ENCODE data around the gene SLC16A3. TPM values are rescaled to one million over a fixed set of nuclear protein-coding genes. Genes with fewer than 3 reads are reported as not detected.
"Not testable (repeated sequence)": the region's sequence is repeated elsewhere in the genome, so short reads cannot be mapped to it uniquely, and the experiment has no call there.

Gene SLC16A3
- total RNA-seq, result 100 to 1,000 TPM; 257 to 264 TPM

DNA sequence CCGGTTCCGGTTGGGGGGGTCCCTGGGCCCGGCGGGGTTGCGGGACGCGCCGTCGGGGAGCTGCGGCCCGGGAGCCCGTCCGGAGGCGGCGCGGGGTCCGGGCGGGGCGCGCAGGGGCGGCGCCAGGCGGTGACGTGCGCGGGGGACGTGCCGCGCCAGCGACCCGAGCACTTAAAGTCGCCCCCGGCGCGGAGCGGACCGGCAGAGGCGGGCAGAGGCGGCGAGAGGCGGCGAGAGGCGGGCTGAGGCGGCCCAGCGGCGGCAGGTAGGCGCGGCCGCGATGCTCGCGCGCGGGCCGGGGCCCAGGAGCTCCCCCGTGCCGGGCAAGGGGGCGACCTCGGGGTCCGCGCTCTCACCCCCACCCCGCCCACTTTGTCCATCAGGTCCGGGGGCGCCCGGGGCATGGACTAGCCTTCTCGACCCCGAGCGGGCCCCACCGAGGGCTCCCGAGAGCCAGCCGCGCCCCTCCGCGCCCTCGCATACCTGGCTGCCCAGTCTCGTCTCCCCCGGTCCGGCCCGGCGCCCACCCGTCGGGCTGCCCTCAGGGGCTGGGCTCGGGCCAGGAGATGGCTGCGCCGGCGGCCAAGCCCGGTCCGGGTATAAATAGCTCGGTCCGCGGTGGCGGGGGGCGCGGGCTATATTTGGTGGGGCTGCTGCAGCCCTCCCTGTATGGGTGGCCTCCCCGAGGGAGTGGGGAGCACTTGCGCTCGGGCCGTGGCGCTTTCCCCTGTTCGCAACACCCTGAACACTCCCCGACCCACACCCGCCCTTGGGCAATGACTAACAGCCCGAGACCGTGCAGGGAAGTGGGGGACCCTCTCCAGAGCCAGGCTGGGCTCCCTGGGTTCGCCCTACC lies at the start of gene SLC16A3:
SLC16A3 (plus strand) TSS at position 201 of the 856 bp plus-strand sequence. CDS start 6,967 bp downstream, outside the sequence.
- H3K4me1 Mint-ChIP-seq (ENCODE audit: low read depth), result peaks cover 20% of the 10 kb centered on the region
- POLR2A ChIA-PET, result interaction anchor here (0.7 to 1.8 kb wide), 16 partner anchors 9 to 199 kb away, joined by 3 to 7 read pairs (median 4); partner anchors contain the start of genes CD7, CSNK1D and DCXR
- H3K9me3 Mint-ChIP-seq (ENCODE audit: insufficient read depth), result no peaks in the 10 kb centered on the region
- CTCF ChIA-PET, result interaction anchor here (1.9 kb wide), 1 partner anchor 23 kb away, joined by 7 read pairs; no protein-coding TSS in a partner anchor
- peak within 1 kb of the TSS; percentile 92 for H3K27ac Mint-ChIP-seq
- peaks cover 14% of the 10 kb centered on the region for H3K36me3 Mint-ChIP-seq (ENCODE audit: low read depth)
- peak within 1 kb of the TSS; percentile 95 for H3K4me3 Mint-ChIP-seq
- ATAC-seq (peak; percentile 56), DNase-seq (peak; percentile 80)
- no peaks in the 10 kb centered on the region for H3K27me3 Mint-ChIP-seq (ENCODE audit: low read depth)

- Mint-ChIP-seq H3K4me3 (no peak overlapping the region), H3K27ac (no peak overlapping the region), H3K9me3 (ENCODE audit: insufficient read depth) (no peaks in the 10 kb centered on the region), H3K4me1 (ENCODE audit: low read depth) (no peaks in the 10 kb centered on the region), H3K27me3 (ENCODE audit: low read depth) (no peaks in the 10 kb centered on the region), H3K36me3 (ENCODE audit: low read depth) (peaks cover 13% of the 10 kb centered on the region)
- ATAC-seq, result no peak
- DNase-seq, result no peak
- CTCF ChIA-PET, result interaction anchor here (1.3 to 1.5 kb wide), 2 partner anchors 24 to 27 kb away, joined by 3 read pairs; no protein-coding TSS in a partner anchor
- POLR2A ChIA-PET, result no interaction called here
These were observed 49.4 kb upstream of the SLC16A3 start for GRCh38 chr17:82179412-82179811.

GRCh38 chr17:82179946-82180475 lies 48.8 kb upstream of the SLC16A3 start:
- no peak overlapping the region for H3K27ac Mint-ChIP-seq
- H3K36me3 Mint-ChIP-seq (ENCODE audit: low read depth), result peaks cover 8% of the 10 kb centered on the region
- ATAC-seq (no peak), DNase-seq (no peak)
- no peaks in the 10 kb centered on the region for H3K27me3 Mint-ChIP-seq (ENCODE audit: low read depth)
- POLR2A ChIA-PET, result interaction anchor here (0.7 kb wide), 1 partner anchor 149 kb away, joined by 3 read pairs; the partner anchor contains the start of gene RAC3
- no peak overlapping the region for H3K4me3 Mint-ChIP-seq
- no peaks in the 10 kb centered on the region for H3K4me1 Mint-ChIP-seq (ENCODE audit: low read depth)
- CTCF ChIA-PET, result interaction anchor here (1.5 kb wide), 1 partner anchor 26 kb away, joined by 3 read pairs; no protein-coding TSS in a partner anchor
- H3K9me3 Mint-ChIP-seq (ENCODE audit: insufficient read depth), result no peaks in the 10 kb centered on the region

- ChIA-PET CTCF (interaction anchor here (1.3 kb wide), 1 partner anchor 55 kb away, joined by 3 read pairs; no protein-coding TSS in a partner anchor), POLR2A (interaction anchor here (0.6 to 1.1 kb wide), 2 partner anchors 12 to 20 kb away, joined by 3 read pairs; no protein-coding TSS in a partner anchor)
- no peaks in the 10 kb centered on the region for H3K9me3 Mint-ChIP-seq (ENCODE audit: insufficient read depth)
- ATAC-seq (no peak), DNase-seq (no peak)
- no peaks in the 10 kb centered on the region for H3K4me1 Mint-ChIP-seq (ENCODE audit: low read depth)
- H3K27ac Mint-ChIP-seq, result no peak overlapping the region
- no peak overlapping the region for H3K4me3 Mint-ChIP-seq
- no peaks in the 10 kb centered on the region for H3K27me3 Mint-ChIP-seq (ENCODE audit: low read depth)
- peaks cover 10% of the 10 kb centered on the region for H3K36me3 Mint-ChIP-seq (ENCODE audit: low read depth)
These were observed 47.9 kb upstream of the SLC16A3 start for GRCh38 chr17:82180776-82181528.

GRCh38 chr17:82184761-82185160 lies 44.1 kb upstream of the SLC16A3 start:
- H3K4me3 Mint-ChIP-seq, result no peak overlapping the region
- H3K4me1 Mint-ChIP-seq (ENCODE audit: low read depth), result no peaks in the 10 kb centered on the region
- CTCF ChIA-PET, result no interaction called here
- DNase-seq, result no peak
- H3K27ac Mint-ChIP-seq, result no peak overlapping the region
- POLR2A ChIA-PET, result no interaction called here
- H3K36me3 Mint-ChIP-seq (ENCODE audit: low read depth), result peaks cover 9% of the 10 kb centered on the region
- ATAC-seq, result no peak
- no peaks in the 10 kb centered on the region for H3K27me3 Mint-ChIP-seq (ENCODE audit: low read depth)
- H3K9me3 Mint-ChIP-seq (ENCODE audit: insufficient read depth), result no peaks in the 10 kb centered on the region

DNA sequence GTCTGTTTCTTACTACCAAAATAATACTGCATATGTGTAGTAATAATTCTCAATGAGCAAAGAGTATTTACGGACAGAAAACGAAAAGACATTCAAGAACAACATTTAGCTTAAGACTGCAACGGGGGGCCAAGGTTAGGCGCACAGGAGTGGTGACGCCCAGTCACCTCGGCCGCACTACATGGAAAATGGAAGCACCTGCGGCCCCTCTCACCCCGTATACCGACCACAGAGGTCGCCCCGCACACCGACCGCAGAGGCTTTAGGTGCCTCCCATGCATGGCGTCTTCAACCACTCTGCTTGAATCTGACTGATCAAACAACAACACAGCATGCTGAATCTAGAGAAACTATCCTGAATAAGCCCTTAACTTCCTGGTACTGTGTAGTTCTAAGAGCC lies 42.6 kb upstream of the SLC16A3 start:
- peaks cover 14% of the 10 kb centered on the region for H3K36me3 Mint-ChIP-seq (ENCODE audit: low read depth)
- POLR2A ChIA-PET, result no interaction called here
- H3K4me1 Mint-ChIP-seq (ENCODE audit: low read depth), result no peaks in the 10 kb centered on the region
- no peak overlapping the region for H3K4me3 Mint-ChIP-seq
- DNase-seq (no peak), ATAC-seq (no peak)
- CTCF ChIA-PET, result interaction anchor here (0.8 kb wide), 1 partner anchor 149 kb away, joined by 3 read pairs; the partner anchor contains the start of gene DCXR
- no peak overlapping the region for H3K27ac Mint-ChIP-seq
- H3K9me3 Mint-ChIP-seq (ENCODE audit: insufficient read depth), result no peaks in the 10 kb centered on the region
- H3K27me3 Mint-ChIP-seq (ENCODE audit: low read depth), result no peaks in the 10 kb centered on the region

- DNase-seq, result no peak
- ATAC-seq, result no peak
- H3K9me3 Mint-ChIP-seq (ENCODE audit: insufficient read depth), result no peaks in the 10 kb centered on the region
- H3K27ac Mint-ChIP-seq, result no peak overlapping the region
- no peaks in the 10 kb centered on the region for H3K4me1 Mint-ChIP-seq (ENCODE audit: low read depth)
- ChIA-PET CTCF (no interaction called here), POLR2A (no interaction called here)
- no peaks in the 10 kb centered on the region for H3K27me3 Mint-ChIP-seq (ENCODE audit: low read depth)
- peaks cover 21% of the 10 kb centered on the region for H3K36me3 Mint-ChIP-seq (ENCODE audit: low read depth)
- H3K4me3 Mint-ChIP-seq, result no peak overlapping the region
These were observed 41.3 kb upstream of the SLC16A3 start for GRCh38 chr17:82187500-82187899.

DNA sequence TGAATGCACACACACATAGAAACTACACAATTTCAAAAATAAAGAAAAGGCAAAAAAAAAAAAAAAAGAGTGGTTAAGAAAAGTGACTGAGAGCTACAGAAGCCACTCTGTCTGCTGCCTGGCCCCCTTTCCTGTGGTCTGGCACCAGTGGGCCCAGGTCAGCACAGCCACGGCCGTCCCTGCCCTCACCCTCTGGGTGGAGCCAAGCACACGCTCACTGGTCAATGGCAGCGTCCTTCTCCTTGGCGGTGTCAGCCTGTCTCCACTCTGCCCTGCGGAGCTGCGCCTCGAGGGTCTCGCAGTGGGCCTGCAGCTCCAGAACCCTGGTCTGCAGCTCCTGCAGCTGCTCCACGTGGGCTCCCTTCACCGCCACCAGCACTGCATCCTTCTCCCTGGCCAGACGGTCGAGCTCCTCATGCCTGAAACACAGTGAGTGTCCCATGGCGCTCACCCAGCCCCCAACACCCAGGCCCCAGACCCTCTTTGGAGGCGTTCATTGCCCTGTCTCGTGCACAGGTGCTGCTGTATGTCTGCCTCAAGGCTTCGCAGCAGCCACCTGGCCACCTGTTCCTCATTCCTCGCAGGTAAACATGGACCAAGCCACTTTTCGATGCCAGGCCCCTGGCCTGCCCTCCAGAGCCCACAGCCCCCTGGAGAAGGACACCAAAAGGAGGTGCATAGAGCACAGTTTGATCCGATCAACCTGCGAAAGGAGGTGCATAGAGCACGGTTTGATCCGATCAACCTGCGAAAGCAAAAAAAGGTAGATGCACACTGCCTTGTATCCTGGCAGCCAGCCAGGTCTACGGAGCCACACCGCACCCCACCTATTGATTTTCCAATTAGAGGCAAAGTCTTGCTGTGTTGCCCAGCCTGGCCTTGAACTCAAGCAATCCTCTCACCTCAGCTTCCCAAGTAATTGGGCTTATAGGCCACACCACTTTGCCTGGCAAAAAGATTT lies 40.6 kb upstream of the SLC16A3 start:
- no peak overlapping the region for H3K27ac Mint-ChIP-seq
- no peaks in the 10 kb centered on the region for H3K9me3 Mint-ChIP-seq (ENCODE audit: insufficient read depth)
- H3K27me3 Mint-ChIP-seq (ENCODE audit: low read depth), result no peaks in the 10 kb centered on the region
- H3K4me3 Mint-ChIP-seq, result no peak overlapping the region
- H3K4me1 Mint-ChIP-seq (ENCODE audit: low read depth), result peaks cover 1% of the 10 kb centered on the region
- peaks cover 21% of the 10 kb centered on the region for H3K36me3 Mint-ChIP-seq (ENCODE audit: low read depth)
- ChIA-PET POLR2A (no interaction called here), CTCF (no interaction called here)
- DNase-seq (no peak), ATAC-seq (no peak)

DNA sequence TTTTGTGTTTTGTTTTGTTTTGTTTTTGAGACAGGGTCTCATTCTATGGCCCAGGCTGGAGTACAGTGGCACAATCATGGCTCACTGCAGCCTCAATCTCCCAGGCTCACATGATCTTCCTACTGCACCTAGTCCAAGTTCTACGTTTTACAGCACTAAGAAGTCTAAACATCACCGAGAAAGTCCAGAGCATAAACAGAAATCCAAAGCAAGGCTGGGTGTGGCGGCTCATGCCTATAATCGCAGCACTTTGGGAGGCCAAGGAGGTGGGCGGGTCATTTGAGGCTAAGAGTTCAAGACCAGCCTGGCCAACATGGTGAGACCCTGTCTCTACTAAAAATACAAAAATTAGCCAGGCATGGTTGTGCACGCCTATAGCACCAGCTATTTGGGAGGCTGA lies 35.8 kb upstream of the SLC16A3 start:
- ATAC-seq; DNase-seq; CTCF ChIA-PET; H3K9me3 Mint-ChIP-seq (ENCODE audit: insufficient read depth); H3K27me3 Mint-ChIP-seq (ENCODE audit: low read depth); H3K4me3 Mint-ChIP-seq: not testable (repeated sequence)
- Mint-ChIP-seq H3K4me1 (ENCODE audit: low read depth) (peaks cover 25% of the 10 kb centered on the region), H3K36me3 (ENCODE audit: low read depth) (peaks cover 53% of the 10 kb centered on the region), H3K27ac (peak overlapping the region; percentile 44)
- POLR2A ChIA-PET, result interaction anchor here (0.6 kb wide), 1 partner anchor 12 kb away, joined by 3 read pairs; no protein-coding TSS in a partner anchor

DNA sequence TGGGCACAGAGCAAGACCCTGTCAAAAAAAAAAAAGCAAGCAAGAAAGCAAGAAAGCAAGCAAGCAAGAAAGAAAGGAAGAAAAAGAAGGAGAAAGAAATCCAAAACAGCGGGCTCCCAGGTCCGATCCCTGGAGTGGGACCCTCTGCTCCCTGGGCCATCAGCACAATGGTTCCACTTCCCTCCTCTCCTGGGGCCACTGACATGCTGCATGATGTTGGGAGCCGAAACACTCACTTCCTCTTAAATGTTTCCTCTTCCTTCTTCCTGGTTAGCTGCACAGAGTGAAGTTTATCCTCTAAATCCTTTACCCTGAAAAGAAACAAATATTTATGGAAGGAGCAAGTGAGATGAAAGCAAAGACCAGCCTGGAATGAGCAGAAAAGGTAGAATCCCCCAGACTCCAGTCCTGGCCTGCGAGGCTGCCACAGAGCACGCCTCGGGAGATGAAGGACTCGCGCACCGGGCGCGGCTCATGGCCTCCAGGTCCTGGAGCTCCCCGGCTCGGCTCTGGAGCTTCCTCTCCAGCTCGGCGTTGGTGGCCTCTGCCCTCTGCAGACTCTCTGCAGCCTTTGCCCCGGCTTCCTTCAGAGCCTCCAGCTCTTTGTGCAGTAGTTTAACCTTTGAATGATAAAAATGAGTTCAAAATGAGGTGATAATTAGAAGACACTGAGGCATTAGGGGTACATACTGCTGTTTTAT lies 35.2 kb upstream of the SLC16A3 start:
- ChIA-PET POLR2A (no interaction called here), CTCF (no interaction called here)
- Mint-ChIP-seq H3K36me3 (ENCODE audit: low read depth) (peaks cover 58% of the 10 kb centered on the region), H3K4me3 (no peak overlapping the region), H3K27me3 (ENCODE audit: low read depth) (no peaks in the 10 kb centered on the region), H3K4me1 (ENCODE audit: low read depth) (peaks cover 31% of the 10 kb centered on the region), H3K9me3 (ENCODE audit: insufficient read depth) (no peaks in the 10 kb centered on the region), H3K27ac (peak overlapping the region; percentile 60)
- no peak for ATAC-seq
- no peak for DNase-seq

Data from activated CD8-positive, alpha-beta T cell treated with anti-CD3 and anti-CD28 coated beads, Interleukin-2, amount 10 ng/mL, durations not matched to agents 7 days and 5 days (primary cell).